OCI-LY3 (cell line): ENCODE measurements around the gene SLC18A3.

ENCODE experiments used
- CTCF ChIP-seq: fragments of 200-600, 300-600 bp; sonication (generic); IDR thresholded peaks from 2 replicates; pipeline ENCODE4 v1.5.1; 2014; ENCODE audit warnings: antibody characterized with exemption, low read length, low read depth
- EZH2phosphoT487 ChIP-seq: fragments of 200-600 bp; shearing (Covaris generic); IDR thresholded peaks from 2 replicates; pipeline ENCODE4 v1.6.1; 2018; ENCODE audit warnings: antibody characterized with exemption, mixed run types, low read depth

- TF ChIP-seq CTCF: peak; percentile 83
- no peak for TF ChIP-seq EZH2phosphoT487
Observed at GRCh38 chr10:49594594-49594993, 15.5 kb upstream of the SLC18A3 start.
